A673 (cell line): Measurements from ENCODE around the gene UNC13C.

Experiments
- EZH2 ChIP-seq: fragments of 200-600 bp; sonication (generic); IDR thresholded peaks from 2 replicates; pipeline ENCODE4 v1.6.1; 2017; ENCODE audit warnings: borderline replicate concordance, low read depth, mild to moderate bottlenecking, mixed read lengths, antibody characterized with exemption, low read length; ENCODE audit not compliant: poor library complexity, severe bottlenecking
- TF ChIP-seq, protein P1 (sequence below): fragments of 300-800, 200-600 bp; sonication (generic); conservative IDR thresholded peaks from 2 replicates; pipeline ENCODE4 v1.5.1; 2017; ENCODE audit warnings: low read depth, mild to moderate bottlenecking, antibody characterized with exemption, low read length, moderate library complexity, mixed read lengths

DNA sequence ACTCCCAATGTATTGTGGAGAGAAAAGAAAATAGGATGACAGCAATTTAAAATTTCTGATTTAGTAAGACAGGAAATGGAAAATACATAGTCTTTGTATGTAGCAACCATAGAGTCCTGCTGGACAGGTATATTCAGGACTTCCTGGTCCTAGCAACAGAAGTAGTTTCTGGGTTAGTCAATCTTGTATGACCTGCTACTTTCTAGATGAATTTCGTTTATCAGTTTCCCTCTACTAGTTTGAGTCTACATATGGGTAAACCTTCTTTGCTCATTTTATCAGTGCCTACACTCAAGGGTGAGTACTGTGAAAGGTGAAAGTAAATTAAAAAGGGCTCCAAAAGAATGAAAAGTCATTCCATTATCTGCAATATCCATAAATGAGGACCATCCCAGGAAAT, 309.8 kb downstream of the UNC13C start:
- TF ChIP-seq, protein P1, sequence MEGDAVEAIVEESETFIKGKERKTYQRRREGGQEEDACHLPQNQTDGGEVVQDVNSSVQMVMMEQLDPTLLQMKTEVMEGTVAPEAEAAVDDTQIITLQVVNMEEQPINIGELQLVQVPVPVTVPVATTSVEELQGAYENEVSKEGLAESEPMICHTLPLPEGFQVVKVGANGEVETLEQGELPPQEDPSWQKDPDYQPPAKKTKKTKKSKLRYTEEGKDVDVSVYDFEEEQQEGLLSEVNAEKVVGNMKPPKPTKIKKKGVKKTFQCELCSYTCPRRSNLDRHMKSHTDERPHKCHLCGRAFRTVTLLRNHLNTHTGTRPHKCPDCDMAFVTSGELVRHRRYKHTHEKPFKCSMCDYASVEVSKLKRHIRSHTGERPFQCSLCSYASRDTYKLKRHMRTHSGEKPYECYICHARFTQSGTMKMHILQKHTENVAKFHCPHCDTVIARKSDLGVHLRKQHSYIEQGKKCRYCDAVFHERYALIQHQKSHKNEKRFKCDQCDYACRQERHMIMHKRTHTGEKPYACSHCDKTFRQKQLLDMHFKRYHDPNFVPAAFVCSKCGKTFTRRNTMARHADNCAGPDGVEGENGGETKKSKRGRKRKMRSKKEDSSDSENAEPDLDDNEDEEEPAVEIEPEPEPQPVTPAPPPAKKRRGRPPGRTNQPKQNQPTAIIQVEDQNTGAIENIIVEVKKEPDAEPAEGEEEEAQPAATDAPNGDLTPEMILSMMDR: no peak
- TF ChIP-seq EZH2: no peak
